ACHN (cell line): ENCODE data around the gene RAMAC.
"Not testable (repeated sequence)": the region's sequence is repeated elsewhere in the genome, so short reads cannot be mapped to it uniquely, and the experiment has no call there.

Source experiments
- DNase-seq: peaks from one replicate; pipeline ENCODE4 v3.0.0-alpha.2; 2015
- in situ Hi-C: cut with HindIII; loops from 2 replicates; pipeline ENCODE4 v1.10.0; 2017; ENCODE audit warnings: low sequenced_read_pairs, low pct_ligation_motif_present, low pct_unique_long_range_greater_than_20kb

The RAMAC gene

GRCh38 chr15:82985688-82986441 lies at the start of gene RAMAC:
TSS of gene RAMAC (plus strand) at chr15:82986210. CDS start at chr15:82989019, 2,809 bp downstream.
- peak; percentile 96 for DNase-seq
- in situ Hi-C loops = loop anchor here (10.0 kb wide), 1 partner anchor 141 kb away; no protein-coding TSS in a partner anchor

GRCh38 chr15:82936966-82937711 lies 48.9 kb upstream of the RAMAC start:
- in situ Hi-C loops = no loop called here
- DNase-seq = no peak

GRCh38 chr15:82937712-82938058 lies 48.3 kb upstream of the RAMAC start:
- DNase-seq = no peak
- in situ Hi-C loops = no loop called here

GRCh38 chr15:82939678-82940077 lies 46.3 kb upstream of the RAMAC start:
- in situ Hi-C loops, DNase-seq: not testable (repeated sequence)

GRCh38 chr15:82942691-82943090 lies 43.3 kb upstream of the RAMAC start:
- in situ Hi-C loops = no loop called here
- DNase-seq = peak; percentile 76

- peak; percentile 31 for DNase-seq
Measured at GRCh38 chr15:82943176-82943575, 42.8 kb upstream of the RAMAC start.

GRCh38 chr15:82944056-82944455 lies 42.0 kb upstream of the RAMAC start:
- in situ Hi-C loops = no loop called here
- no peak for DNase-seq

More at GRCh38 chr15:82943176-82943575, 42.8 kb upstream of the RAMAC start:
- in situ Hi-C loops = no loop called here

GRCh38 chr15:82944821-82945220 lies 41.2 kb upstream of the RAMAC start:
- peak; percentile 92 for DNase-seq
- in situ Hi-C loops = no loop called here

- DNase-seq = no peak
- in situ Hi-C loops = no loop called here
Measured at GRCh38 chr15:82945326-82945725, 40.7 kb upstream of the RAMAC start.

GRCh38 chr15:82946155-82946701 lies 39.8 kb upstream of the RAMAC start:
- in situ Hi-C loops = no loop called here
- DNase-seq = no peak

GRCh38 chr15:82950295-82950694 lies 35.7 kb upstream of the RAMAC start:
- no peak for DNase-seq
- in situ Hi-C loops = no loop called here

- no peak for DNase-seq
- in situ Hi-C loops = no loop called here
Measured at GRCh38 chr15:82950746-82951370, 35.2 kb upstream of the RAMAC start.

GRCh38 chr15:82951472-82952157 lies 34.4 kb upstream of the RAMAC start:
- DNase-seq = peak; percentile 19
- in situ Hi-C loops = no loop called here

GRCh38 chr15:82952158-82953081 lies 33.6 kb upstream of the RAMAC start, which contains the start of gene HOMER2:
TSS of gene HOMER2 (minus strand) at chr15:82952720. CDS start at chr15:82952535, 185 bp downstream.
- in situ Hi-C loops = no loop called here
- DNase-seq = peak; percentile 25

- in situ Hi-C loops = no loop called here
Measured at GRCh38 chr15:82958638-82959037, 27.4 kb upstream of the RAMAC start.

GRCh38 chr15:82959423-82959822 lies 26.6 kb upstream of the RAMAC start:
- in situ Hi-C loops = no loop called here
- no peak for DNase-seq

More at GRCh38 chr15:82958638-82959037, 27.4 kb upstream of the RAMAC start:
- DNase-seq = no peak

- in situ Hi-C loops = no loop called here
- no peak for DNase-seq
Measured at GRCh38 chr15:82960766-82961165, 25.2 kb upstream of the RAMAC start.
